Osteocyte (in vitro differentiated cells): Measurements from ENCODE around the gene ERICH3. TPM values are rescaled to one million over a fixed set of nuclear protein-coding genes. Genes with fewer than 3 reads are reported as not detected.

ENCODE experiments used
- DNase-seq: peaks from one replicate; pipeline ENCODE4 v3.0.0; 2021; ENCODE audit warnings: mixed read lengths; ENCODE audit not compliant: unreplicated experiment; ENCODE audit errors: extremely low spot score
- H3K27ac Mint-ChIP-seq: one replicate; pipeline ENCODE4 v1.8.0; 2021; ENCODE audit warnings: mild to moderate bottlenecking, mixed read lengths; ENCODE audit not compliant: unreplicated experiment
- H3K27me3 Mint-ChIP-seq: one replicate; pipeline ENCODE4 v1.8.0; 2021; ENCODE audit warnings: mixed read lengths; ENCODE audit not compliant: unreplicated experiment
- H3K36me3 Mint-ChIP-seq: one replicate; pipeline ENCODE4 v1.8.0; 2021; ENCODE audit warnings: mixed read lengths; ENCODE audit not compliant: unreplicated experiment
- H3K4me1 Mint-ChIP-seq: one replicate; pipeline ENCODE4 v1.8.0; 2021; ENCODE audit warnings: mixed read lengths; ENCODE audit not compliant: unreplicated experiment
- H3K4me3 Mint-ChIP-seq: one replicate; pipeline ENCODE4 v1.8.0; 2021; ENCODE audit warnings: mild to moderate bottlenecking, moderate library complexity, mixed read lengths; ENCODE audit not compliant: unreplicated experiment
- H3K9me3 Mint-ChIP-seq: one replicate; pipeline ENCODE4 v1.8.0; 2021; ENCODE audit warnings: mixed read lengths; ENCODE audit not compliant: unreplicated experiment
- CTCF ChIP-seq: fragments of 200-600 bp; sonication (generic); IDR thresholded peaks from 2 replicates; pipeline ENCODE4 v1.5.0; 2021; ENCODE audit warnings: antibody characterized with exemption, mild to moderate bottlenecking, moderate library complexity
- total RNA-seq: library from RNA; stranded (reverse); gene quantifications from 2 replicates; pipeline ENCODE4 v1.2.1, GENCODE V29; 2021

Gene ERICH3
- total RNA-seq, 1 donor from 2014 or later = not detected

GRCh38 chr1:74571891-74572290 lies 101.7 kb downstream of the ERICH3 start:
- Mint-ChIP-seq H3K36me3 (no peaks in the 10 kb centered on the region), H3K9me3 (no peaks in the 10 kb centered on the region), H3K27me3 (no peaks in the 10 kb centered on the region), H3K4me1 (no peaks in the 10 kb centered on the region), H3K4me3 (no peak overlapping the region), H3K27ac (no peak overlapping the region)
- no peak for TF ChIP-seq CTCF
- DNase-seq = no peak

GRCh38 chr1:74571493-74571800 lies 102.1 kb downstream of the ERICH3 start:
- Mint-ChIP-seq H3K27ac (no peak overlapping the region), H3K4me1 (no peaks in the 10 kb centered on the region), H3K36me3 (no peaks in the 10 kb centered on the region), H3K9me3 (no peaks in the 10 kb centered on the region), H3K27me3 (no peaks in the 10 kb centered on the region), H3K4me3 (no peak overlapping the region)
- no peak for TF ChIP-seq CTCF
- no peak for DNase-seq

GRCh38 chr1:74570797-74571492 lies 102.6 kb downstream of the ERICH3 start:
- Mint-ChIP-seq H3K9me3 (no peaks in the 10 kb centered on the region), H3K4me3 (no peak overlapping the region), H3K27ac (no peak overlapping the region), H3K4me1 (no peaks in the 10 kb centered on the region), H3K36me3 (no peaks in the 10 kb centered on the region), H3K27me3 (no peaks in the 10 kb centered on the region)
- no peak for DNase-seq
- no peak for TF ChIP-seq CTCF

- Mint-ChIP-seq H3K4me1 (no peaks in the 10 kb centered on the region), H3K27me3 (no peaks in the 10 kb centered on the region), H3K27ac (no peak overlapping the region), H3K4me3 (no peak overlapping the region), H3K36me3 (no peaks in the 10 kb centered on the region), H3K9me3 (no peaks in the 10 kb centered on the region)
- DNase-seq = no peak
- TF ChIP-seq CTCF = no peak
Measured at GRCh38 chr1:74549932-74550331, 123.7 kb downstream of the ERICH3 start.

- Mint-ChIP-seq H3K4me1 (no peaks in the 10 kb centered on the region), H3K36me3 (no peaks in the 10 kb centered on the region), H3K9me3 (no peaks in the 10 kb centered on the region), H3K27ac (no peak overlapping the region), H3K4me3 (no peak overlapping the region), H3K27me3 (no peaks in the 10 kb centered on the region)
- no peak for DNase-seq
- no peak for TF ChIP-seq CTCF
Measured at GRCh38 chr1:74548961-74549750, 124.4 kb downstream of the ERICH3 start.
